GM19455 (cell line): ENCODE measurements around the gene PCGF1.
A peak's percentile ranks its signal among the peaks of the same experiment; 100 is the strongest.
"Not testable (repeated sequence)": the region's sequence is repeated elsewhere in the genome, so short reads cannot be mapped to it uniquely, and the experiment has no call there.

Experiments used
- ATAC-seq: cut with Tn5 transposase; IDR thresholded peaks from one replicate; pipeline ENCODE4 v1.9.1; 2021; ENCODE audit not compliant: unreplicated experiment

The PCGF1 gene

DNA sequence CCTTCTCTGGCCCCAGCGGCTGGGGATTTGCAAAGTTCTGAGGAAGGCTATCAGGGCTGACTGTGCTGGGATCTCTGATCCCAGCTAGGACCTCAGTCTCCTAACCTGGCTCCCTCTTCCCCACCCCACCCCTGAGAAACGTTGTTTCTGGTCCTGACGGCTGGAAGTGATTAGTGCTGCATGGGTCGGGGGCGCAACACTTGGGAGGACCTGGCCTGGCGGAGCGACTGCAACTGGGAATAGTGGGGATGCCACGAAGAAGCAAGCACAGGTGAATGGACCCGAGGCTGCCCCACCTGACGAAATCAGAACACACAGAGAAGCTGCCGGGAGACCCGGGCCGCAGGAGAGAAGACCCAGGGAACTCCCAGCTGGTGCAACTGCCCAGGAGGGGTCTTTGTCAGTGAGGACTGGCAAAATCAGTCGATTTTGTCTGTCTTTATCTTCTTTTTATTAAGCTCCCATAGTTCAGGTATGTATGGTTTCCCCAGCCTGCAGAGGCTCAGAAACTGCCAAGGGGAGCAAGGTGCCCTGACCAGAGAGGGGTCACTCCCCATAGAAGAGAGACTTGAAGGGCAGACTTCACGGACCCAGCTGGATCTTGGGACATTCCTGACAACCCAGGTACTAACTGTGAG lies 7.4 kb downstream of the PCGF1 start:
- no peak for ATAC-seq

DNA sequence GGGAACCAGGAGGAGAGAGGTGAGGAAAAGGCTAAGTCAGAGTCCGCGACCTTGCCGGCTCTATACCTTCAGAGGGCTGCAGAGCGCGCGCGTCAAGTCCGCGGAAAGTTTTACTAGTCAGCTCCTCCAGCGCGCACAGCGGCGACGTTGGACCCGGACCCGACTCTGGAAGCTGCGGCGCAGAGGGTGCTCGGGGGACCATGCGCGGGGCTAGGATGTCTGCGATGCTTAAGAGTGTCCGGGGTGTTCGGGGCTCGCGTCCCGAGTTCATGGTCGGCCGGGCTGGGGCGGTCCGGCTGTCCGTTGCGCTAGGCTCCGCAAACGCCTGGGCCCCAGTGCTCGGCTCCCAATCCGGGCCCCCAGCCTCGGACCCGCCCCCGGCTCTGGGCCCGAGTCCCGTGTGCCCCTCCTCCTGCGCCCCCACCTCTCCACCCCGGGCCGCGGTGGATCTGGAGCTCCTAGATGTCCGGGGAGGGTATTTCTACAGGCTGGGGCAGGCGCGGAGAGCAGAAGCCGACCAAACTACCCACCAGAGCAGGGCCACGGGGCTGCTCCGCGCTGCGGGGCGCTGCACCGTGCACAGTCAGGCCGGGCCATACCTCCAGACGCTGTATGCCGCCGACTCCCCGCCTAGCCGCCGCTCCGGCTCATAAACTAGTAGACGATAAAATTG lies 8.1 kb downstream of the PCGF1 start, which contains the start of gene LBX2:
Gene LBX2 (minus strand): TSS at position 337 of the 673 bp plus-strand sequence. CDS start 66 bp downstream, at position 271.
- ATAC-seq = no peak

GRCh38 chr2:74498500-74499266 lies 8.8 kb downstream of the PCGF1 start:
- no peak for ATAC-seq

DNA sequence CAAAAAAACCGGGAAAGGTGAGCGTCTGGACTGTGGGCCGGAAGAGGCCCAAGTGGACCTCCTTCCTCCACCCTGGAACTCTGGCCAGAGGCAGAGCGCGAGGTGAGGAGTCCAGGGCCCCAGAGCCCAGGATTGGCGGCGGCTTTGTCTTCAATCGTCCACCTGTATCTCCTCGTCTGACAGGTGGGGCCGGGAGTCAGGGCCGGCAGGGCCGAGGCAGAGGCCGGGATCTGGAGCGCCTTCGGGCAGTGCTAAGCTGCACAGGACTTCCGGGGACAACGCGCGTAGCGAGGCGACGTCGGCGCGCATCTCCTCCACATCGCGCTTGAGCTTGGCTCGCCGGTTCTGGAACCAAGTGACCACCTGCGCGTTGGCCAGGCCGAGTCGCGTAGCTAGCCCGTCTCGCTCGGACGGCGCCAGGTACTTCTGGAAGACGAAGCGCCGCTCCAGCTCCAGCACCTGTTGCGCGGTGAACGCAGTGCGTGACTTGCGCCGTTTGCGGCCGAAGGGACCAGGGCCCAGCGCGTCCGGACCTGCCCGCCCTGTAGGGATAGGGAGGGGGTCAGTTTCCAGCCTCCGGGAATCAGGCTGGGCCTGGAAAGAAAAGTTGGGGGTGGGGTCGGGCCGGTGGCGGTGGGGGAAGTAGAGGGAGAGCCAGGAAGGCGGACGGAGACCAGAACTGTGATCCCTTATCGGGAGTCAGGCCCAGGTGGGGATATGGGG lies 9.6 kb downstream of the PCGF1 start:
- no peak for ATAC-seq

DNA sequence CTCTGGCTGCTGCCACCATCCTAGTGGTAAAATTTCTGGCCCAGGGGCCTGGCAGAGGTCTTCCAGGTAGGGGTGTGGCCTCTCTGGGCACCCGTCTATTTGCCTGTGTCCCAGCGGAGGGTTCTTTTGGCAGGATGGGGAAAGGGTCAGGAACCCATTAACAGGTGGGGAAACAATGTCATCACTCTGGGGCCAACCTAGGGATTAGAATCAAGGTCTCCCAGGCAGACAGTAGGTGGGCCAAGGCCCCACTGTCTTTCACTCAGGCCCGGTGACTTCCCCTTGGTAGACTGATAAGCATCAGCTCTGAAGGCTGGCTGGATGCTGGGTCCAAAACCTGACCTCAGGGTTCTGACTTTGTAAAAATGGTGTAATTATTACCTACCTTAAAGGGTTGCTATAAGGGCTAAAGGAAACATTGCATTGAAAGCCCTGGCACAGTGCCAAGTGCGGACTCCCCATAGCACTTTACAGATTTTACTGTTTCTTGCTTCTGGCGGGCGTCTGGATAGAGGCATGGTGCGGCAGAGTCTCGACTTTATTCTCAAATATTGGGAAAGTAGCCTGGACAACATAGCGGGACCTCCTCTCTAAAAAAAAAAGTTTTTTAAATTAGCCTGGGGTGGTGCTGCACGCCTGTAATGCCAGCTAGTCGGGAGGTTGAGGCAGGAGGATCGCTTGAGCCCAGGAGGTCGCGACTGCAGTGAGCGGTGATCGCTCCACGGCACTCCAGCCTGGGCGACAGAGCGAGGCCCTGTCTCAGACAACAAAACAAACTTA lies 10.3 kb downstream of the PCGF1 start:
- ATAC-seq = no peak

GRCh38 chr2:74495440-74495839 lies 12.1 kb downstream of the PCGF1 start:
- ATAC-seq = no peak

GRCh38 chr2:74493546-74493945 lies 13.9 kb downstream of the PCGF1 start:
- ATAC-seq = no peak

GRCh38 chr2:74491648-74492544 lies 15.6 kb downstream of the PCGF1 start:
- no peak for ATAC-seq

DNA sequence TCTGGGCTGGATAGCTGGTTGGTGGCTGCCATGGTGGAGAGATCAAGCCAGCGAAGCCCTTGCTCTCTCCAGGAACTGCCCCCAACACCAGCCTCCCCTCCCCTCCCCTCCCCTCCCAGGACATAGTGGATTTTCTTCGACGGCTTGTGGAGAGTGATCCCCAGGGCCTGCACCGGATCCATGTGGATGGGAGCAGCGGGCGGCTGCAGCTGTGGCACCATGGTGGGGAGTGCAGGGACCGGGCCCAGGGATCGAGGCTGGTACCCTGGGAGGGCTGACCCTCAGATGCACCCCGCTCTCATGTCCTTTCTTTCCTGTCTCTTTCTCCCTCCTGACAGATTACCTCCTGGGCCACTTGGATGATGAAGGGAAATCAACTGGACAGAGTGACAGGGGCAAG lies 17.6 kb downstream of the PCGF1 start:
- ATAC-seq = no peak

DNA sequence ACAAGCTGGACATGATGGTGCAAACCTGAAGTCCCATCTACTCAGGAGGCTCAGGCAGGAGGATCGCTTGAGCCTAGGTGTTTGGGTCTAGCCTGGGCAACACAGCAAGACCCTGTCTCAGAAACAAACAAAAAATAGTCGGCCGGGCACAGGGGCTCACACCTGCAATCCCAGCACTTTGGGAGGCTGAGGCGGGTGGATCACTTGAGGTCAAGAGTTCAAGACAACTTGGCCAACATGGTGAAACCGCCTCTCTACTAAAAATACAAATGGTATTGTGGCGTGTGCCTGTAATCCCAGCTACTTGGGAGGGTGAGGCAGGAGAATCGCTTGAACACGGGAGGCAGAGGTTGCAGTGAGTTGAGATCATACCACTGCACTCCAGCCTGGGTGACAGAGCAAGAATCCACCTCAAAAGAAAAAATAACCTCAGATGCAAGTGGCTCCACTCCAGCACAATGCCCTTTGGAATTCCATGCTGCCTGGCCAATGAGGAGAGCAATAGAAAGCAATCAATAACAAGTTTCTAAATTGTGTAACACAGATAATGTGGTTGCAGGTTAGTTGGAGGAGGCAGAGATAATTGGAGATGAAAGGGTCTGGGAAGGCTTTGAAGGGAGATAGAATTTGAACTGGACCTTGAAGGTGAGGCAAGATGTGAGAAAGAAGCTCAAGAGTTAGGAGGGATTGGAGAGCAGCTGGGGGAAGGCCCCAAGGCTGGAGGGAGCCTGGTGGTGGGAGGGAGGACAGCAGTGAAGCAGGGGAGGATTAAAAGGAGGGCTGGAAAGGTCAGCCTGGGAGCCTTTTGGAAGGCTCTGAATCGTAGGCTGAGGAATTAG lies 18.6 kb downstream of the PCGF1 start:
- ATAC-seq = no peak

DNA sequence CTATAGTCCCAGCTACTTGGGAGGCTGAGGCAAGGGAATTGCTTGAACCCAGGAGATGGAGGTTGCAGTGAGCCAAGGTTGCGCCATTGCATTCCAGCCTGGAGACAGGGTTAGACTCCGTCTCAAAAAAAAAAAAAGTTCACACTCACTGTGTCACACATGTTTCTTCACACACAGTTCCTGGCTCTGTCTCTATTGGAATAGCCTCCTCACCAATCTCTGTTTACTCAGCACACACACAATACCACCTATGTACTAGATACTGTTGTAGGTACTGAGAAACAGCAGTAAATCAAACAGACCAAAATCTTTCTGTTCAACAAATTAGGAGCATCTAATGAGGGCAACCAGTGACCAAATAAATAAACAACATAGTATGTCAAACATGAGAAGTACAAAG lies 21.4 kb downstream of the PCGF1 start:
- ATAC-seq = no peak

- not testable (repeated sequence) for ATAC-seq
These were observed 23.8 kb downstream of the PCGF1 start for GRCh38 chr2:74483675-74484164.

- ATAC-seq = peak; percentile 94
These were observed 24.5 kb downstream of the PCGF1 start, which contains the start of the genes CCDC142 and TTC31 for GRCh38 chr2:74482801-74483674. TSS of gene CCDC142 (minus strand) at chr2:74482998. CDS start at chr2:74482837, 161 bp downstream. TSS of gene TTC31 (plus strand) at chr2:74483081. CDS start at chr2:74483096, 15 bp downstream.

DNA sequence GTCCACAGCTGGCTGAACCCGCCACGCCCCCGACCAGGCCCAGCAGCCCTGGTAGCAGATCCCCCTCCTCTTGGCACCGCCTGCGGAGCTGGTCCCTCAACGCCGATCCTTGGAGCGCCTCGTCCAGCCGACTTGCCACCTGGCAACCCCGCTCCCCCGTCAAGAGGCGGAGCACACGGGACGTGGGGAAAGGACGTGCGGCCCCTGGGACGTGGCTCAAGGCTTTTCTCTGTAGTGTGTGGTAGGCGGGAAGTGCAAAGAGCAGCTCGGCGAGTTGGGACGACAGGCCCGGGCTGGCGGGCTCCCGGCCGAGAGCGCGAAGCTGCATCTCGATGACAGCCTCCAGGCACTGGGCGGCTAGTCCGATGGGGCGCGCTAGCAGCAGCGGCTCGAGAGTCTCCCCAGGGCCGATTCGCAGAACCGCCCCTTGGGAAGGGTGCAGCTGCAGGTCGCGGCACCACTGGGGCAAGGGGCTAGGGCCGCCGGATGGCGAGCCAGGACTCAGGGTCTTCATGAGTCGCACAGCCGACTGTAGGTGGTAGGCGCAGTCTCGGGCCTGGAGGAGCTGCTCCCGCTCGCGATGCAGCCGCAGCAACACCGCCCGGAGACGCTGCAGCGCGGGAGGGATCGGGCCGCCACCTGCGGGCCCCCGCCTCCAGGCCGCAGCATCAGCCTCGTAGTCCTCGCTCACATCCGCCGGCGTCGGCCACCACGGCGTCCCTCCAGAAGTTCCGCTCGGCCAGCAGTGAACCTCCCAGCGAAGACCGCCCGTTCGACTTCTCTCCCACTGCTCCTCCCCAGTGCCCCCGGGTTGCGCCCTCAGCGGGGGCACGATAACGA lies 25.3 kb downstream of the PCGF1 start:
- ATAC-seq = peak; percentile 34

- ATAC-seq = no peak
These were observed 26.1 kb downstream of the PCGF1 start for GRCh38 chr2:74481431-74481830.

DNA sequence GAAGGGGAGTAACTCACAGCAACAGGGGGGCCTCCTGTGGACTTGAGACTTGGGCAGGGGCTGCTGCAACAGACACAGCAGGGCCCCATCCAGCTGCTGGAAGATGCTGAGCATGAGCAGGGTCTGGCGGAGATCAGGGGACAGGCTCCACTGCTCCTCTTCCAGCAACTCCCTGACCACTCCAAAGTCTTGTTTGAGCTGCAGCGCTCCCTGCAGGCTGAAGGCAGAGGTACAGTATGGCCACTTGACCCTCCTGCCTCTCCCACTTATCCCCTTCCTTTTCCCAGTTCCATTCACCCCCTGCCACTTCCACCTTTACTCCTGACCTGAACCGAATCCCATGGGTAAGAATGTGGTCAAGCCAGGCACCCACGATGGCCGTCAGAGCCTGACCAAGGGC lies 32.6 kb downstream of the PCGF1 start:
- ATAC-seq = no peak
